T-helper 2 cell treated with Interferon-gamma antibody and Interleukin-4, amounts not matched to agents 5 μg/mL and 100 μg/mL, for 36 hours (primary cell): Measurements from ENCODE around the gene BRD3.
A peak's percentile ranks its signal among the peaks of the same experiment; 100 is the strongest.
"Not testable (repeated sequence)": the region's sequence is repeated elsewhere in the genome, so short reads cannot be mapped to it uniquely, and the experiment has no call there.

Experiments
- DNase-seq: peaks from one replicate; pipeline ENCODE4 v3.0.0; 2021; ENCODE audit warnings: low spot score
- H3K27ac Mint-ChIP-seq: one replicate; pipeline ENCODE4 v1.8.0; 2021; ENCODE audit warnings: mild to moderate bottlenecking, mixed read lengths
- H3K27me3 Mint-ChIP-seq: one replicate; pipeline ENCODE4 v1.8.0; 2021; ENCODE audit warnings: low read depth, mixed read lengths
- H3K36me3 Mint-ChIP-seq: one replicate; pipeline ENCODE4 v1.8.0; 2021; ENCODE audit warnings: low read depth, mixed read lengths
- H3K4me1 Mint-ChIP-seq: one replicate; pipeline ENCODE4 v1.8.0; 2021; ENCODE audit warnings: low read depth, mixed read lengths
- H3K4me3 Mint-ChIP-seq: one replicate; pipeline ENCODE4 v1.8.0; 2022; ENCODE audit warnings: mild to moderate bottlenecking, moderate library complexity, mixed read lengths
- H3K9me3 Mint-ChIP-seq: one replicate; pipeline ENCODE4 v1.8.0; 2021; ENCODE audit warnings: mixed read lengths

Gene BRD3

DNA sequence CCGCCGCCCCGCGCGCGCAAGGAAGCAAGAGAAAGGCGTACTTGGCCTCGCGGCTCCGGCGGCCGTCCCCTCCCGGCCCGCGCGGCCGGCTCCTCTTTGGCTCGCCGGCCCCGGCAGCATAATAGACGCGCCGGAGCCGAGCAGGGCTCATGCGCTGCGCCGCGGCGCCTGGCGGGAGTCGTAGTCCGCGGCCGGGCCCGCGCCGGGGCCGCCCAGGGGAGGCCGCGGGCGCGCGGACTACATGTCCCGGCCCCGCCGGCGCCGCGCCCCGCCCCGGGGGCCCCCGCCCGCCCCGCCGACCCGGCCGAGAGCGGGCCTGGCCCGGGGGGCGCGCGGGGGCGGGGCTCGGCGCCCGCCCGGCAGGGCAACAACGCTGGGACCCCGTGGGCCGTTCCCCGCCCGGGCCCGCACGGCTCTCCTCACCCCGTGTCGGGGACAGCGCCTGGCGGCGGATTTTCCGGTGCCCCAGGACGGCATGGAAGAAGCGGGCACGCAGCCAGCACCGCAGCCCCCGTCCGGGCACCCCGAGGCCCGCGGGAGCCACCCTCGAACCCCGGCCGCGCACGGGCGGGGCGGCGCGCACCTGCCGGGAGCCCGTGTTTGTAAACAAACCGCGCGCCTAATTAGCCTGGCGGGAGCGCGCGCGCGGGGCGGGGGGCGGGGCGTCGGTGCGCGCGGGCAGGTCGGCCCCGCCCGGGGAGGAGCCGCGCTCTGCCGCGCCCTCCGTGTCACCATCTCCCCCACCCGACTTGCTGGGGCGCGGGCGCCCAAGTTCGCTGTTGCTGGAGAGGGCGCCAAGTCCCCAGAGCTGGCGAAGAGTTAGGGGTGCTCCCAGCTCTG is at the start of gene BRD3:
Gene BRD3 (minus strand): TSS at position 123 of the 840 bp plus-strand sequence. CDS start 14,549 bp downstream, outside the sequence.
- Mint-ChIP-seq H3K9me3 (no peaks in the 10 kb centered on the region), H3K27ac (peak within 1 kb of the TSS; percentile 94), H3K36me3 (peaks cover 5% of the 10 kb centered on the region), H3K27me3 (peaks cover 26% of the 10 kb centered on the region), H3K4me1 (peaks cover 14% of the 10 kb centered on the region), H3K4me3 (peak within 1 kb of the TSS; percentile 93)
- peak; percentile 85 for DNase-seq

DNA sequence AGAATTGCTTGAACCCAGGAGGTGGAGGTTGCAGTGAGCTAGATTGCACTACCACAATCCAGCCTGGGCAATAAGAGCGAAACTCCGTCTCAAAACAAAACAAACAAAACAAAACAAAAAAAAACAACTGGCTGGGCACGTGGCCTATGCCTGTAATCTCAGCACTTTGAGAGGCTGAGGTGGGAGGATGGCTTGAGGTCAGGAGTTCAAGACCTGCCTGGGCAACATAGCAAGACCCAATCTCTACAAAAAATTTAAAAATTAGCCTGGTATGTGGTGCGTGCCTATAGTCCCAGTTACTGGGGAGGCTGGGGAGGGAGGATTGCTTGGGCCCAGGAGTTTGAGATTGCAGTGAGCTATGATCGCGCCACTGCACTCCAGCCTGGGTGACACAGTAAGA is 44.7 kb upstream of the BRD3 start:
- no peak for DNase-seq
- H3K9me3 Mint-ChIP-seq, result no peaks in the 10 kb centered on the region
- no peaks in the 10 kb centered on the region for H3K36me3 Mint-ChIP-seq
- H3K4me3 Mint-ChIP-seq, result no peak overlapping the region
- H3K4me1 Mint-ChIP-seq, result no peaks in the 10 kb centered on the region
- H3K27me3 Mint-ChIP-seq, result no peaks in the 10 kb centered on the region
- no peak overlapping the region for H3K27ac Mint-ChIP-seq

DNA sequence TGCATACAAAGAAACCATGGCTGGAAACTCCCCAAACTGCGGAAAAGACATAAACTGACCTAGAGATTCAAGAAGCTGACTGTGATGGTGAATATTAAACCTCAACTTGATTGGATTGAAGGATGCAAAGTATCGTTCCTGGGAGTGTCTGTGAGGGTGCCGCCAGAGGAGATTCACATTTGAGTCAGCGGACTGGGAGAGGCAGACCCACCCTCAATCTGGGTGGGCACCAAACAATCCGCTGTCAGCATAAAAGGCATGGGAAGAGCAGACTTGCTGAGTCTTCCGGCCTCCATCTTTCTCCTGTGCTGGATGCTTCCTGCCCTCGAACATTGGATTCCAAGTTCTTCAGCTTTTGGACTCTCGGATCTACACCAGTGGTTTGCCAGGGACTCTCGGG is 43.2 kb upstream of the BRD3 start:
- no peaks in the 10 kb centered on the region for H3K9me3 Mint-ChIP-seq
- H3K27me3 Mint-ChIP-seq, result peaks cover 2% of the 10 kb centered on the region
- no peaks in the 10 kb centered on the region for H3K4me1 Mint-ChIP-seq
- no peaks in the 10 kb centered on the region for H3K36me3 Mint-ChIP-seq
- H3K4me3 Mint-ChIP-seq, result no peak overlapping the region
- DNase-seq, result no peak
- H3K27ac Mint-ChIP-seq, result no peak overlapping the region

DNA sequence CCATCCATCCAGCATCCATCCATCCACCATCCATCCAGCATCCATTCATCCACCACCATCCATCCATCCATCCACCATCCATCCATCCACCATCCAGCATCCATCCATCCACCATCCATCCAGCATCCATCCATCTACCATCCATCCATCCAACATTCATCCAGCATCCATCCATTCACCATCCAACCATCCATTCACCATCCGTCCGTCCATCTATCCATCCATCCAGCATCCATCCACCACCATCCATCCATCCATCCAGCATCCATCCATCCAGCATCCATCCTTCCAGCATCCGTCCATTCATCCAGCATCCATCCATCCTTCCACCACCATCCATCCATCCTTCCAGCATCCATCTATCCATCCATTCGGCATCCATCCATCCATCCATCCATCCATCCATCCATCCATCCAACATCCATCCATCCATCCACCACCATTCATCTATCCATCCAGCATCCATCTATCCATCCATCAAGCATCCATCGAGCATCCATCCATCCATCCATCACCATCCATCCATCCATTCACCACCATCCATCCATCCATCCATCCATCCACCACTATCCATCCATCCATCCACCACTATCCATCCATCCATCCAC is 35.7 kb upstream of the BRD3 start:
- Mint-ChIP-seq H3K4me1 (no peaks in the 10 kb centered on the region), H3K4me3 (no peak overlapping the region), H3K27ac (no peak overlapping the region), H3K9me3 (no peaks in the 10 kb centered on the region), H3K36me3 (no peaks in the 10 kb centered on the region), H3K27me3 (peaks cover 2% of the 10 kb centered on the region)
- no peak for DNase-seq

DNA sequence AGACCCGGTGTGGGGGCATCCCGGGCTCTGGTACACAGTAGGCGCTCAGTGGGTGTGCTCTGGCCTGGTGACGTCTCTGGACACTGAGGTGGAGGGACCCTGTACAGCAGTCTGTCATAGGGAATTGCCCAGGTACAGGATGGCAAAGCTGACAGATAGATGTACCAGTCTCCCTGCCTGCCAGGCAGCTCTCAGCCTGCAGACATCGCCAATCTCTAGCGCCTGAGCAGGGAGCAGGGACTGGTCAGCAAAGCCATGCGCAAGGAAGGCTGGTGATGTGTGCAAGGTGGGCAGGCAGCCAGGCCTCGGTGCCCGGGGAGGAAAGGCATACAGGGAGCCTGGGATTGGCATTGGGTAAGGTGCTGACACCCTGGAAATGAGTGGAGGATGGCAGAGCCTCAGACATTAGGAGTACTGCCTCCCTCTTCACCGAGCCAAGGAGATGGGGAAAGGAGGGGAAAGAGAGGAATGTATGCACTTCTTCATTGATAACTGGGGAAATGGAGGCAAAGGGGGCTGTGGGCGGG is 33.9 kb upstream of the BRD3 start:
- Mint-ChIP-seq H3K9me3 (no peaks in the 10 kb centered on the region), H3K4me1 (no peaks in the 10 kb centered on the region), H3K36me3 (no peaks in the 10 kb centered on the region), H3K4me3 (no peak overlapping the region), H3K27me3 (no peaks in the 10 kb centered on the region), H3K27ac (no peak overlapping the region)
- no peak for DNase-seq

DNA sequence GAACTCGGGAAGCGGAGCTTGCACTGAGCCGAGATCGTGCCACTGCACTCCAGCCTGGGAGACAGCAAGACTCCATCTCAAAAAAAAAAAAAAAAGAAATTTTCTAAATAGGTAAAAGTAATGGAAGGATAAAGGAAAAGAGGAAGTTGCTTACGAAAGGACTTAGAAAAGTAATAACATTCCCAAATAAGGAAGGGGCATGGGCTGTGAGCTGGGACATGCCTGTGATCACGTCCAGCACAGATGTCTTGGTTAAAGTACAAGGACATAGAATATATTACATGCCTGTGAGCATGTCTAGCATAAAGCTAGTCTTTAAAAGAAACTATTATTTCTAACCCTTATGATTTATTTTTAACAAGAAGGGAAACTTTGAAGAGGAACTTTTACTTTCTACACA is 33.3 kb upstream of the BRD3 start:
- H3K27me3 Mint-ChIP-seq, DNase-seq, H3K4me3 Mint-ChIP-seq, H3K4me1 Mint-ChIP-seq, H3K36me3 Mint-ChIP-seq, H3K9me3 Mint-ChIP-seq, H3K27ac Mint-ChIP-seq: not testable (repeated sequence)

DNA sequence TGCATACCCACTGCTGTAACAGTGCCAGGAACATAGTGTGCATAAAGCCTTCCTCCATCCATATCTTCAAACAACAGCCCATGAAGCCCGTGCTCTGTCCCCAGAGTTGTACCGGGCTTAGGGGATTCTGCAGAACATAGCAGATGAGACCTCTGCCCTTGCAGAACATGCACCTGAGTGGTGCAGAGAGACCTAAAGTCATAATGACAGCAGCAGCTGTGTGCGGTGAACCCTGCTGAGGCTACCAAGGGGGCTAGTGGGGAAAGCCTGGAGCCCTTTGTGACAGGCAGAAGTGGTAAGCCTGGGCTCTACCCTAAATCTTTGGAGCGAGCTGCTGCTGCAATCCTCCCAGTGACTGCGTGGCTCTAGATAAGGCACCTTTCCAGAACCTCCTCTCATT is 32.2 kb upstream of the BRD3 start:
- Mint-ChIP-seq H3K27me3 (no peaks in the 10 kb centered on the region), H3K36me3 (no peaks in the 10 kb centered on the region), H3K4me1 (no peaks in the 10 kb centered on the region), H3K27ac (no peak overlapping the region), H3K4me3 (no peak overlapping the region), H3K9me3 (no peaks in the 10 kb centered on the region)
- DNase-seq, result no peak

DNA sequence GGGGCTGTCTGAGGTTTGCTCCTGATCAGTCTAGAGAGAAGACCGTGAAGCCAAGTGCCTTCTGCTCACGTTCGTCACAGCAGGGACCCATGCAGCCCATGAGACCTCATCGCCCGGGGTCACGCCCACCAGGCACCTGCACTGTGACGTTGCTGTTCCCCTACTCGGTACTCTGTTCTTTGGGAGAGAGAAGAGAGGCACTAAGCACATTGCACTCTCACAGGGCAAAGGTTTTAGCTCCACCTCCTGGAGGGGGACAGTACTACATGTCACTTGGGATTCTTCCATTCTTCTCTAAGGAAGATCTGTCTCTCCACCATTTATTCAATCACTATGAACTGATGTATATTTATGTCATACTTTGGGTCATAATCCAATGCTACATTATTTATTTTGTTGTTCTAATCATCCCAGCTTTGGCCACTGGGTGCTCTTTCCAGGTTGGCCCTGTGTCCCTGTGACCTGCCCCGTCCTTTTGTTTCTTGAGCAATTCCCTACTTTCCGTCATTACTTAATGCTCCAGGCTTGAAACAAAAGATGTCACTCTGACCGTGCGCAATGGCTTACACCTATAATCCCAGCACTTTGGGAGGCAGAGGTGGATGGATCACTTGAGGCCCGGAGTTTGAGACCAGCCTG is 31.4 kb upstream of the BRD3 start:
- DNase-seq, result peak; percentile 36
- Mint-ChIP-seq H3K4me3 (no peak overlapping the region), H3K36me3 (no peaks in the 10 kb centered on the region), H3K27ac (no peak overlapping the region), H3K27me3 (peaks cover 4% of the 10 kb centered on the region), H3K9me3 (no peaks in the 10 kb centered on the region), H3K4me1 (no peaks in the 10 kb centered on the region)

DNA sequence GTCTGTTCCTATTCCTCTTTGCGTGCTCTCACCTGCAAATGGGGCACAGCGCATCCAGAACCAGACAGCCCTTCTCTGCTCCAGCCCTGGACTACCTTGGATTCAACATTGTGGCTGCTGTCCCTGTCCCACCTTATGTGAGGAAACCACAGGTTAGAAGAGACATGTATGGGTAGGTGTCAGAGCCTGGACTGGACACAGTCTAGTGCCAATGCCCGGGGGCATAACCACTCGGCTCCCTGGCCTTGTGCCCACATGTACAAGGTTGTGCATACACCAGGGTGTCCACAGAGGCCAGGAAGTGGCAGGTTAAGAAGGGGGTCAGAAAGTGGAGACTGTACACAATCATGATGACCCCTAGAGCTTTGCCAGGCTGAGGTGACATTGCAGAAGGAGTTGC is 22.1 kb upstream of the BRD3 start:
- DNase-seq, result no peak
- Mint-ChIP-seq H3K4me3 (no peak overlapping the region), H3K9me3 (no peaks in the 10 kb centered on the region), H3K36me3 (no peaks in the 10 kb centered on the region), H3K4me1 (no peaks in the 10 kb centered on the region), H3K27ac (no peak overlapping the region), H3K27me3 (peaks cover 22% of the 10 kb centered on the region)

DNA sequence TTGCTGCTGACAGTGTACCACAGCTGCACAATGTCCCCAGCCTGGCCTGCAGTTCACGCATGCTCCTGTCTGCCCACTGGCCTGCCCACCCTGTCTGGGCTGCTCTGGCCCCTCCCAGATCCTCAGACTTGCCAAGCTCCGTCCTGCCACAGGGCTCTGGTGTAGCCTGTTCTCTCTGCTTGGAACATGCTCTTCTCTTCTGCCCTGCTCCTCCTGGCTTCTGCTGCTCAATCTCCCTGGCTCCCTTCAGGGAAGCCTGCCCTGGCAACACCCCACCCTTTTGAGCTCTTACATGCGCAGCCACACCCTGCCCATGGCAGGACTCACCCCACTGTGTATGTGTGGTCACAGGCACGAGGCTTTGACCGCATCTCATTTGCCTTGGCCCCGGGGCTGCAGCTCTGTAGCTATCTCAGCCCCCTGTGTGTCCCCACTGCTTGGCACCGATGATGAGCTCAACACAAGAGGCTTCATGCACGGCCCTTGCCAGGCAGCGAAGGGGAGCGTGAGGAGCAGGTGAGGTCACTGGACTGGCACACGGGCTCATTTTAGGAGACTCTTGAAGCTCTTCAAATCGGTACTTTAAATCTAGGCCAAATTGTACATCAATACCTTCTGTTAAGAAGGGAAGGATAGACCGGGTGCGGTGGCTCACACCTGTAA is 20.4 kb upstream of the BRD3 start:
- no peaks in the 10 kb centered on the region for H3K4me1 Mint-ChIP-seq
- no peak for DNase-seq
- H3K36me3 Mint-ChIP-seq, result no peaks in the 10 kb centered on the region
- no peak overlapping the region for H3K27ac Mint-ChIP-seq
- H3K4me3 Mint-ChIP-seq, result no peak overlapping the region
- peaks cover 11% of the 10 kb centered on the region for H3K27me3 Mint-ChIP-seq
- H3K9me3 Mint-ChIP-seq, result no peaks in the 10 kb centered on the region

DNA sequence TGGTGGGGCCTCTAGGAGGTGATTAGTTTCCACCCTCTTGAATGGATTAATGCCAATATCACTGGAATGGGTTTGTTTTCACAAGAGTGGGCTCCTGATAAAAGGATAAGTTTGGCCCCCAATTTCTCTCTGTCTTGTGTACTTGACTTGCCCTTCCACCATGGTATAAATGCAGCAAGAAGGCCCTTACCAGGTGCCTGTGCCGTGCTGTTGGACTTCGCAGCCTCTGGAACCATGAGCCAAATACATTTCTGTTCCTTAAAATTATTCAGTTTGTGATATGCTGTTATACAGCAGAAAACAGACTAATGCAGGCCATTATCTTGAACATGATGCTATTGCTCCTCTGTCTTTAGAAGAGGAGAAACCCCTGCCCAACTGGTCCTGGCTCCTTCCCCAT is 17.8 kb upstream of the BRD3 start:
- Mint-ChIP-seq H3K27ac (no peak overlapping the region), H3K4me3 (no peak overlapping the region), H3K4me1 (no peaks in the 10 kb centered on the region), H3K27me3 (no peaks in the 10 kb centered on the region), H3K36me3 (no peaks in the 10 kb centered on the region), H3K9me3 (no peaks in the 10 kb centered on the region)
- DNase-seq, result no peak

DNA sequence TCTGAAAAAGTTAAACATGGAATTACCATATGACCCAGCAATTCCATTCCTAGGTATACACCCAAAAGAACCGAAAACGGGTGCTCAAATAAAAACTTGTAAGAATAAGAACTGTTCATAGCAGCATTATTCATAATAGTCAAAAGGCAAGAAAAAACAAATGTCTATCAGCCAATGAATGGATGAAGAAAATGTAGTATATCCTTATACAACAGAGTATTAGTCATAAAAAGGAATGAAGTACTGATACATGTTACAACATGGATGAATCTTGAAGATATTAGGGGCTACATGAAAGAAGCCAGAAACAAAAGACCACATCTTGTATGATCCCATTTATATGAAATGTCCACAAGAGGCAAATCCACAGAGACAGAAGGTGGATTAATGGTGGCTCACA is 15.6 kb upstream of the BRD3 start:
- Mint-ChIP-seq H3K27ac (no peak overlapping the region), H3K4me1 (no peaks in the 10 kb centered on the region), H3K36me3 (no peaks in the 10 kb centered on the region), H3K27me3 (peaks cover 4% of the 10 kb centered on the region), H3K4me3 (no peak overlapping the region), H3K9me3 (peaks cover 6% of the 10 kb centered on the region)
- no peak for DNase-seq

DNA sequence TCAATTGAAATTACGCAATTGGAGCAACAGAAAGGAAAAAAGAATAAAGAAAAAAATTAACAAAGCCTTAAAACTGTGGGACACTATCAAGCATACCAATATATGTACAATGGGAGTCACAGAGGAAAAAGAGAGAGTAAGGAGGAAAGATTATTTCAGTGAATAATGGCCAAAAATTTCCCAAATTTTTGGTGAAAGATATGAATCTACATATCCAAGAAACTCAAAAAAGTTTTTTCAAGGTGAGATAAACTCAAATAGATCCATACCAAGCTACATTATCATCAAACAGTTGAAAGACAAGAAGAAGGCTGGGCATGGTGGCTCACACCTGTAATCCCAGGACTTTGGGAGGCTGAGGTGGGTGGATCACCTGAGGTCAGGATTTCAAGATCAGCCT is 8.8 kb upstream of the BRD3 start:
- no peak overlapping the region for H3K27ac Mint-ChIP-seq
- H3K27me3 Mint-ChIP-seq, result peaks cover 10% of the 10 kb centered on the region
- DNase-seq, result no peak
- H3K4me3 Mint-ChIP-seq, result no peak overlapping the region
- peaks cover 19% of the 10 kb centered on the region for H3K9me3 Mint-ChIP-seq
- no peaks in the 10 kb centered on the region for H3K4me1 Mint-ChIP-seq
- no peaks in the 10 kb centered on the region for H3K36me3 Mint-ChIP-seq

DNA sequence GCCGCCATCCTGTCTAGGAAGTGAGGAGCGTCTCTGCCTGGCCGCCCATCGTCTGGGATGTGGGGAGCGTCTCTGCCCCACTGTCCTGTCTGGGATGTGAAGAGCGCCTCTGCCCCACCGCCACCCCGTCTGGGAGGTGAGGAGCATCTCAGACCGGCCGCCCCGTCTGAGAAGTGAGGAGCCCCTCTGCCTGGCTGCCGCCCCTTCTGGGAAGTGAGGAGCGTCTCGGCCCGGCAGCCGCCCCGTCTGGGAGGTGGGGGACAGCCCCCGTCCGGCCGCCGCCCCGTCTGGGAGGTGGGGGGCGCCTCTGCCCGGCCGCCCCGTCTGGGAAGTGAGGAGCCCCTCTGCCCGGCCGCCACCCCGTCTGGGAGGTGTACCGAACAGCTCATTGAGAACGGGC is 7.9 kb upstream of the BRD3 start:
- H3K9me3 Mint-ChIP-seq, result peaks cover 19% of the 10 kb centered on the region
- H3K27me3 Mint-ChIP-seq, result peaks cover 17% of the 10 kb centered on the region
- not testable (repeated sequence) for DNase-seq, H3K4me3 Mint-ChIP-seq, H3K4me1 Mint-ChIP-seq, H3K36me3 Mint-ChIP-seq, H3K27ac Mint-ChIP-seq
